Measurements from ENCODE around the gene RBM14.
"Not testable (repeated sequence)": the region's sequence is repeated elsewhere in the genome, so short reads cannot be mapped to it uniquely, and the experiment has no call there.

RBM14 gene

DNA sequence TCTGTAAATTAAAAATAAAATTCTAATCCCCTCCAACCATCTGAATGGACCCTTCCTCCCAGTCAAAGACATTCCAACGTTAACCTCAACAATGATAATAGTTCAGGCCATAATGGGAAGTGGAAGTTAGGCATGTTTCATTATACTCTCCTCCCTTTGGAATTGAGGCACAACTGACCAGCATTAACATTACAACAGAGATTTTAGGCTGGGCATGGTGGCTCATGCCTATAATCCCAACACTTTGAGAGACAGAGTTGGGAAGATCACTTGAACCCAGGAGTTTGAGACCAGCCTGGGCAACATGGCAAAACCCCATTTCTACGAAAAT lies 45.6 kb upstream of the RBM14 start:
- Histone ChIP-seq H3K27me3 (replicated peaks; ENCODE audit: control insufficient read depth, insufficient read depth, low read length) (peaks cover 5% of the 10 kb centered on the region), H3K4me3 (replicated peaks; ENCODE audit: low read depth, low read length) (no peak overlapping the region), H3K36me3 (ENCODE audit: control insufficient read depth, insufficient read depth, low read length) (no peaks in the 10 kb centered on the region)
- TF ChIP-seq CTCF (IDR thresholded peaks at IDR 0.05; ENCODE audit: insufficient read depth, low read length, poor library complexity, severe bottlenecking) = no peak
- no peak for DNase-seq (ENCODE audit: extremely low read depth, insufficient read length)

DNA sequence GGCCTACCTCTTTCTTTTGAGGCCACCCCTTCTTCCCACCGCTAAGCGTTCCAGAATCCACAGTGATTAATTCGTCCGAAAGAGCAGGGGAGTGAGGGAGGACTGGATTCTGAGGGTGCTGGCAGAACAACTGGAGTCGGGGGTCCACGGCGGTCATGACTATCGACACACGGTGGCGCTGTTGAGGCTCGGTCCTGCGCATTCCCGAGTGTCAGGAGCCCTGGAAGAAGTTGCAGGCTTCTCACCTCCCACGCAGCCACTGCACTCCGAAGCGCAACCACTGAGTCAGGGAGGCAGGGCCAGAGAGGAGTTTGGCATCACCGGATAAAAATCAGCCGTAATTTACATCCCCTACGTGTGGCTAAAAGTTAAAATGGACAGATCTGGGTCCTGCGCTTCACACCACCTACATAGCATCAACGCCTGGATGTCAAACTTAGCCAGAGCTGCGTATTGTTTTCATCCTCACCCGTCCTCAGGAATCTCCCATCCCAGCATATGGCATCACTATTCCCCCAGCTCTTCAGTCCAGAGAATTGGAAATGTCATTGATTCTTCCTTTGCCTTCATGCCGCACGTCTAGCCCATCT lies 37.3 kb upstream of the RBM14 start:
- peak; percentile 60 for DNase-seq (ENCODE audit: extremely low read depth, insufficient read length)

DNA sequence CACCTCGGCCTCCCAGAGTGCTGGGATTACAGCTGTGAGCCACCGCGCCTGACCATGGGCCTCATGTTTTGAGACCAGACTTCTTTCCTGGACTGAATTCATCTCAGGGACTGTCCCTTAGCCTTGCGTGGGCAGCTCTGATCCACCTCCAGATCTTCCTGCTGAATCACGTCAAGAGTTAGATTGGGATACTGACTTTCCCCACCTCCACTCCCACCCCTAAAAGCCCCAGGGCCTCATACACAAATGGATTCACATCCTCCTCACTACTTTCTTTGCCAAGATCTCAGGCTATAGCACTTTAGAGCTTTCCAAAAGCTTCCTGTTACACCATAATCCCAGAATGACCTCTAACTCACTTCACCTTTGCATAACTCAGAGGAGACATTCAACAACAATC lies 35.6 kb upstream of the RBM14 start:
- no peak for DNase-seq (ENCODE audit: extremely low read depth, insufficient read length)

More for the DNA sequence above, 37.3 kb upstream of the RBM14 start:
- TF ChIP-seq CTCF (IDR thresholded peaks at IDR 0.05; ENCODE audit: insufficient read depth, low read length, poor library complexity, severe bottlenecking) = peak; percentile 80
- no peaks in the 10 kb centered on the region for H3K36me3 ChIP-seq (ENCODE audit: control insufficient read depth, insufficient read depth, low read length)
- H3K4me3 ChIP-seq (replicated peaks; ENCODE audit: low read depth, low read length) = no peak overlapping the region
- H3K27me3 ChIP-seq (replicated peaks; ENCODE audit: control insufficient read depth, insufficient read depth, low read length) = no peaks in the 10 kb centered on the region

DNA sequence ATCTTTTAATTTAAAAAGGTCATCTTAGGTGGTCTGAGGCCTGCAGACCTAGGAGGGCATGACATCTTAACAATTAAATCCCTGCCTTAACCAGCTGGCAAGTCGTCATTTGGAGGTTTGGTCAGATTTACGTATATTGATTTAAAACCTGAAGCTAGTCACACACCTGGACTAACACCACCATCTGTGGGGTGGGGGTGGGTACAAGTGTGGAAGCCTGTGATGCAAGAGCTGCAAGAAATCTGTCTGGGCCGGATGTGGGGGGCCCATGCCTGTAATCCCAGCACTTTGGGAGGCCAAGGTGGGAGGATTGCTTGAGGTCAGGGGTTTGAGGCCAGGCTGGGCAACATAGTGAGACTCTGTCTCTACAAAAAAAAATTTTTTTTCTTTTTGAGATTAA lies 35.2 kb upstream of the RBM14 start:
- TF ChIP-seq CTCF (IDR thresholded peaks at IDR 0.05; ENCODE audit: insufficient read depth, low read length, poor library complexity, severe bottlenecking) = no peak
- no peak overlapping the region for H3K4me3 ChIP-seq (replicated peaks; ENCODE audit: low read depth, low read length)
- no peak for DNase-seq (ENCODE audit: extremely low read depth, insufficient read length)
- no peaks in the 10 kb centered on the region for H3K27me3 ChIP-seq (replicated peaks; ENCODE audit: control insufficient read depth, insufficient read depth, low read length)
- no peaks in the 10 kb centered on the region for H3K36me3 ChIP-seq (ENCODE audit: control insufficient read depth, insufficient read depth, low read length)

More for the DNA sequence above, 35.6 kb upstream of the RBM14 start:
- no peak for TF ChIP-seq CTCF (IDR thresholded peaks at IDR 0.05; ENCODE audit: insufficient read depth, low read length, poor library complexity, severe bottlenecking)
- no peak overlapping the region for H3K4me3 ChIP-seq (replicated peaks; ENCODE audit: low read depth, low read length)
- H3K27me3 ChIP-seq (replicated peaks; ENCODE audit: control insufficient read depth, insufficient read depth, low read length) = no peaks in the 10 kb centered on the region
- H3K36me3 ChIP-seq (ENCODE audit: control insufficient read depth, insufficient read depth, low read length) = no peaks in the 10 kb centered on the region

- not testable (repeated sequence) for DNase-seq (ENCODE audit: extremely low read depth, insufficient read length); H3K27me3 ChIP-seq (replicated peaks; ENCODE audit: control insufficient read depth, insufficient read depth, low read length); H3K36me3 ChIP-seq (ENCODE audit: control insufficient read depth, insufficient read depth, low read length); H3K4me3 ChIP-seq (replicated peaks; ENCODE audit: low read depth, low read length)
Measured at GRCh38 chr11:66582565-66583147, 33.8 kb upstream of the RBM14 start.

DNA sequence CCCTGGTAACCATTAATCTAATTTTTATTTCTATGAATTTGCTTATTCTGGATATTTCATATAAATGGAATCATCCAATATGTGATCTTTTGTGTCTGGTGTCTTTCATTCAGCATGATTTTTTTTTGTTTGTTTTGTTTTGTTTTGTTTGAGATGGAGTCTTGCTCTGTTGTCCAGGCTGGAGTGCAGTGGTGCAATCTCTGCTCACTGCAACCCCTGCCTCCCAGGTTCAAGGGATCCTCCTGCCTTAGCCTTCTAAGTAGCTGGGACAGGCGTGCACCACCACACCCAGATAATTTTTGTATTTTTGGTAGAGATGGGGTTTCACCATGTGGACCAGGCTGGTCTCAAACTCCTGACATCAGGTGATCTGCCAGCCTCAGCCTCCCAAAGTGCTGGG lies 31.0 kb upstream of the RBM14 start:
- H3K4me3 ChIP-seq (replicated peaks; ENCODE audit: low read depth, low read length); H3K27me3 ChIP-seq (replicated peaks; ENCODE audit: control insufficient read depth, insufficient read depth, low read length); H3K36me3 ChIP-seq (ENCODE audit: control insufficient read depth, insufficient read depth, low read length); DNase-seq (ENCODE audit: extremely low read depth, insufficient read length): not testable (repeated sequence)

DNA sequence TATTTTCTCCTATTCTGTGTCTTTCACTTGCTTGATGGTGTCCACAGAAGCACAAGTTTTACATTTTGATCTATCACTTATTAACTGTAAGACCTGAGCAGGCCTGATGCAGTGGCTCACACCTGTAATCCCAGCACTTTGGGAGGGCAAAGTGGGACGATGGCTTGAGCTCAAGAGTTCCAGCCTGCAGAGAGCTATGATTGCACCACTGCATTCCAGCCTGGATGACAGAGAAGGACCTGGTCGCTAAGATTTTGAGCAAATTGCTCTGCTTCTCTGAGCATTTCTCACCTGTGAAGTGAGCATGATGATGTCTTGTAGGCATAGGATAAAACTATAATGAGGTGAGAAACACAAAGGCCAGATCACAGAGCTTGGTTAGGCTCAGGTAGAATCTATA lies 30.3 kb upstream of the RBM14 start:
- H3K27me3 ChIP-seq (replicated peaks; ENCODE audit: control insufficient read depth, insufficient read depth, low read length) = no peaks in the 10 kb centered on the region

DNA sequence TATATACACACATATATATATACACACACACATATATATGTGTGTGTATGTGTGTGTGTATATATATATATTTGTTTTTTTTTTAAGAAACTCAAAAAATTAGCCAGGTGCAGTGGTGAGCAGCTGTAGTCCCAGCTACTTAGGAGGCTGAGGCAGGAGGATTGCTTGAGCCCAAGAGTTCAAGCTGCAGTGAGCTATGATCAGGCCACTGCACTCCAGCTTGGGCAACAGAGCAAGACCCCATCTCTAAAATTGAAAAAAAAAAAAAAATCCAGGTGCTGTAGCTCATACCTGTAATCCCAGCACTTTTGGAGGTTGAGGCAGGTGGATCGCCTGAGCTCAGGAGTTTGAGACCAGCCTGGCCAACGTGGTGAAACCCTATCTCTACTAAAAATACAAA lies 27.1 kb upstream of the RBM14 start:
- not testable (repeated sequence) for DNase-seq (ENCODE audit: extremely low read depth, insufficient read length); H3K4me3 ChIP-seq (replicated peaks; ENCODE audit: low read depth, low read length); H3K27me3 ChIP-seq (replicated peaks; ENCODE audit: control insufficient read depth, insufficient read depth, low read length); H3K36me3 ChIP-seq (ENCODE audit: control insufficient read depth, insufficient read depth, low read length)

More for the DNA sequence above, 30.3 kb upstream of the RBM14 start:
- Histone ChIP-seq H3K36me3 (ENCODE audit: control insufficient read depth, insufficient read depth, low read length) (no peaks in the 10 kb centered on the region), H3K4me3 (replicated peaks; ENCODE audit: low read depth, low read length) (no peak overlapping the region)
- TF ChIP-seq CTCF (IDR thresholded peaks at IDR 0.05; ENCODE audit: insufficient read depth, low read length, poor library complexity, severe bottlenecking) = no peak
- no peak for DNase-seq (ENCODE audit: extremely low read depth, insufficient read length)
